C4-2B (cell line): ENCODE results near the gene PAGR1.

ENCODE experiments used
- CTCF ChIP-seq: fragments of 450-650 bp; conservative IDR thresholded peaks from 2 replicates; pipeline ENCODE4 v1.5.1; 2017; ENCODE audit warnings: mild to moderate bottlenecking
- ZFX ChIP-seq: fragments of 450-650 bp; IDR thresholded peaks from 2 replicates; pipeline ENCODE4 v1.6.1; 2017

GRCh38 chr16:29813644-29814562 lies 2.0 kb upstream of the PAGR1 start:
- TF ChIP-seq CTCF (no peak), ZFX (no peak)
